NOMO-1 (cell line): Measurements from ENCODE around the gene TM7SF3.

Source experiments
- DNase-seq, 2 experiments: peaks; one replicate each; lab custom pipeline; 2025; ENCODE audit not compliant: unreplicated experiment in 2 of 2; lab: John Stamatoyannopoulos, UW

TM7SF3 gene

DNA sequence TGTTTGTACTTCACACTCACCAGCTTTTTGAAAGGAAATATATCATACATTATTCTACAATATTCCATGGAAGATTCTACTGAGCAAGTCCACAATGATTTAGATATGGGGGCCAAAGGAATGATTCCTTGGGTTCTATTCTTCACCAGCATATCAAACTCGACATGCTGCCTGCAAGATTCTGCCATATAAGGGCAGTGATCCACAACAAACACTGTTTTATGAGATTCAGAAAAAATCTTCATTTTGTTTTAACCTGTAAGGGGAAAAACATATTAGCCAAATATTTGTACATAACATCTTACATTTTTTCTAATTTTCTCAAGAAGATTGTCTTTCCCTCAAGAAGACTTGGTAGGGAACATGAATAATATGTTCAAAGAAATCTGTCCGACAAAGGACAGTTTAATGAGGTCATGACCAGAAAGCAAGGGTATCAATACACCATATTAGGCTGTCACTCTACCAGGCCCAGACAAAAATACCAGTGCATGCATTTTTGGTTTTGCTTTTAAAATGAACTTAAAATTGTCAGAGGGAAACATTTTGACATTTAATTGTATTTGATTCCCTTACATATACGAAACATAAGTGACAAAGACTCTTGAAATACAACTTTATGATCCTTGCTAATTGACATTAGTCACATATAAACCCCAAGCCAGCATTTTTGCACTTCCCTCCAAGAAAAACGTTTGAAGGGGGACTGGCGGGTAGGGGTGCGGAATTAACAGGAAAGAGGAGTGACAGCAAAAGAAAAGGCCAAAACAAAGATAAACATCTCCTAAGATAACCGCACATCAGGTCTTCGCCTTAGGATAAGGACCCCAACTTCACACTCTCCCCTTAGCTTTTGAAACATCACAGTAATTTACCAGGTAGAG is 77.4 kb downstream of the TM7SF3 start:
- no peak for DNase-seq

DNA sequence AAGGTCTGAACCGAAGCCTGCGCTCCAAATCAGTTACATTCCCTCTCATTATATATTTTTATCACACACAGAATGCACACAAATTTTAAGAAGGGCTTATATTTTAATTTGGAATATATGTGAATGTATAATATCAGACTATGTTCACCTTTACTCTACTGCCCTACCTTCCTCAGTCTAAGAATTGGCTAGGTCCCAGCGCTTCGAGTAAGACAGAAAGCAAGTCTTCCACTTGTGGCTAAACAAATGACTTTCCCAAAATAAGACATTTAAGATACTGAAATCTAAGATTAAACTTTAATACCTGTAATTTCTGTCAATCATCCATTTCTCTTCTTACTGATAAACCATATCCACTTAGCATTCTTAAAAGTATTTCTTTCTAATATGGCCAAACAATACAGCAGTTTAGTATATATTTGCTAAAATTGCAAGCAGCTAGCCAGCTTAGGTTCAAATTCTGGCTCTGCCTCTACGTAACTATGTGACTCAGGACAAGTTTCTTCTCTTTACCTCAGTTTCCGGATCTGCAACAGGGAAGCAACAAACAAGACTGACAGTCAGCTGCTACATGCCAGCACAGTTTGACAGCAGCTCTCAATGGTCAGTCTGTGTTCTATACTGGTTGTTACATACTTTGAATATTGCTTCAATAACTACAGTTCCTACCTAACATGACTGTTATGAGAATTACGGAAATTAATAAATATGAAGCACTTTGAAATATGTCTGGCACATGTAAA is 78.4 kb downstream of the TM7SF3 start:
- DNase-seq: no peak

DNA sequence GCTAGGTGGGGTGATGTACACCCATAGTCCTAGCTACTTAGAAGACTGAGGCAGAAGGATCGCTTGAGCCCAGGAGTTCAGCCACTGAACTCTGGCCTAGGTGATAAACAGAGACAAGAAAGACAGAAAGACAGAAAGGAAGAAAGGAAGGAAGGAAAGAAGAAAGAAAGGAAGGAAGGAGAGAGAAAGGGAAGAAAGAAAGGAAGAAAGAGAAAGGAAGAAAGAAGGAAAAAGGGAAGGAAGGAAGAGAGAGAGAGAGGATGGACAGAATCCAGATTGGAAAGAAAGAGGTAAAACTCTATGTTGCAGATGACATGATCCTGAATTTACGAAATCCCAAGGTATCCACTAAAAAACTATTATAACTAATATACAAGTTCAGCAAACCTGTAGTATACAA is 84.6 kb downstream of the TM7SF3 start:
- DNase-seq: no peak

DNA sequence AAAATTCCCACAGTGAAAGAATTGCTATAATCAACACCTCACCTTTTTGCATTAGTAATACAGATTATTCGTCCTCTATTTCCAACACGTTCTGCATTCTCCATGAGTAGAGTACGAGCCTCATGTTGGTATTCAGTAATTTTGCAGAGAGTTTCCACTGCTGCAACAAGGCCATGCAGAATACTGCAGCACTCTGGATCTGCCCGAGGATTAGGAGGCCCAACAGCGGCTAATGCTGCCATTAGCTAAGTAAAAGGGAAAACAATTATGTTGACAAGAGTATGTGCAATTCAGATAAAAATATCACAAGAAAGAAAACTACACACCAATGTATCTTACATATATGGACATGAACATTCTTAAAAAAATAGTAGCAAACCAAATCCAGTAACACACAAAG is 85.5 kb downstream of the TM7SF3 start:
- DNase-seq: no peak
